ENCODE results near the gene TRAF1.

Gene TRAF1

DNA sequence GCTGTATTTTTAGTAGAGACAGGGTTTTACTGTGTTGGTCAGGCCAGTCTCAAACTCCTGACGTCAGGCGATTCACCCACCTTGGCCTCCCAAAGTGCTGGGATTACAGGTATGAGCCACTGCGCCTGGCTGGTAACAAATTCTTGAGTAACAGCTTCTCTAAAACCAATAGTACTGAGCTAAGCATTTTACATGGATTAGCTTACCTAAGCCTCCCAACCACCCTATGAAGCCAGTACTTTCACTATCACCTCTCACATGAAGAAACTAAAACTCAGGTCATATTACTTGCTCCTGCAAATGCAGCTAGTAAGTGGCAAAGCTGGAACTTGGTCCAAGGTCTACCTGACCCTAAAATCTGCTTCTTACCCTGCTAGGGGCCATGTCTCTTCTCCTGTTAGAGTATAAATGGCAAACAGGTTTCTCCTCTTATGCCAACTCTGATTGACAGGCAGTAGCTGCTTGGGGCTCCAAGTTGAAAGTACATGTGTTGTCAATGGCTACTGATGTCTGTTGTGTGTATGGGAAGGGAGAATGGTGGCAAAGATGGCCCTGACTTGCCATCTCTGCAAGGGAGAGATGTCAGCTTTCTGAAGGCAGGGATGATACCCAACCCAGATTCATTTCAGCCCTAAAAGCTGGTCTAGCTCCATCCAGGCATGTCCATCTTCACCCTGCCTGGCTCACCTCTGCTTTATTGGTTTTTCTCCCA, 53.6 kb downstream of the TRAF1 start:
- no peaks in the 10 kb centered on the region for H3K27me3 ChIP-seq (ENCODE audit: control insufficient read depth, insufficient read depth, low read length)
- H3K4me3 ChIP-seq (ENCODE audit: low read length) = no peak overlapping the region
- peaks cover 6% of the 10 kb centered on the region for H3K4me1 ChIP-seq (ENCODE audit: control insufficient read depth, insufficient read depth, low read length)
- peaks cover 10% of the 10 kb centered on the region for H3K36me3 ChIP-seq (ENCODE audit: control insufficient read depth, insufficient read depth, low read length)
- H3K9ac ChIP-seq (ENCODE audit: low read length) = no peak overlapping the region
- H3K27ac ChIP-seq (ENCODE audit: low read depth, low read length) = no peak overlapping the region

DNA sequence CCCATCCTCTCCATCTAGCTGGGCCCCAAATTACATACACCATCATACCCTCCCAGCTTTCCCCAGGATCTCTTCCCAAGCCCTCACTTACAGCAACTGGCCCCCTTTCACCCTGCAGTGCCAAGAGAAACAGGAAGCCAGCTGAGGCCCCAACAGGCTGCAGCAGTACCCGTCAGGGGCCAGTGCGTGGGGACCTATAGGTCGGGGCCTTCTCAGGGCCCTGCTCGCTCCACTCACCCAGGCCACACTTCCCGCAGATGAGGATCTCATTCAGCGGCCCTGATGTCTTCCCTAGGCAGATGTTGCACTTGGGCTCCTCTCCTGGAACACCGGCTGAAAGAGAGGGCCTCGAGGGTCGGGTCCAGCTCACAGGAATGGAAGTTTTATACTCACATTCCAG, 56.4 kb downstream of the TRAF1 start:
- Histone ChIP-seq H3K36me3 (ENCODE audit: control insufficient read depth, insufficient read depth, low read length) (peaks cover 16% of the 10 kb centered on the region), H3K27me3 (ENCODE audit: control insufficient read depth, insufficient read depth, low read length) (no peaks in the 10 kb centered on the region), H3K4me1 (ENCODE audit: control insufficient read depth, insufficient read depth, low read length) (peaks cover 6% of the 10 kb centered on the region), H3K4me3 (ENCODE audit: low read length) (no peak overlapping the region), H3K9ac (ENCODE audit: low read length) (no peak overlapping the region), H3K27ac (ENCODE audit: low read depth, low read length) (no peak overlapping the region)

DNA sequence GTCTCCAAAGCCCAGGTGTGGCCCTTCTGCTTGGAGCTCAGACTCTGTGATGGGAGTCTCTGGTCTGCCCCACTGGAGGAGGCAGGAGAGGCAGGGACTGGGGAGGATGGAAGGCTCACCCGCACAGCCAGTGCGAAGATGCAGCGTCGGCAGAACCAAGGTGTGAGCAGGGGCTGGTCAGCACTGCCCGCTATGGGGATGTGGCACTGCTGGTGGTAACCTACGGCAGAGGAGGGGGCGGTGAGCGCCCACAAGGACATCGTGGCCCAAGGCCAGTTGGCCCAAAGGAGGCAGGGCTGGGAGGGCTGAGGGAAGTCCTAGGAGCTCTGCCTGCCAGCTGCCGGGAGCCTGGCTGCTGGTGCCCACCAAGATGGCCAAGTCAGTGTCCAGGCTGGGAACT, 56.9 kb downstream of the TRAF1 start:
- peaks cover 16% of the 10 kb centered on the region for H3K36me3 ChIP-seq (ENCODE audit: control insufficient read depth, insufficient read depth, low read length)
- H3K4me1 ChIP-seq (ENCODE audit: control insufficient read depth, insufficient read depth, low read length) = peaks cover 6% of the 10 kb centered on the region
- H3K4me3 ChIP-seq (ENCODE audit: low read length) = peak overlapping the region; percentile 78
- H3K27ac ChIP-seq (ENCODE audit: low read depth, low read length) = peak overlapping the region; percentile 79
- H3K9ac ChIP-seq (ENCODE audit: low read length) = no peak overlapping the region
- no peaks in the 10 kb centered on the region for H3K27me3 ChIP-seq (ENCODE audit: control insufficient read depth, insufficient read depth, low read length)

DNA sequence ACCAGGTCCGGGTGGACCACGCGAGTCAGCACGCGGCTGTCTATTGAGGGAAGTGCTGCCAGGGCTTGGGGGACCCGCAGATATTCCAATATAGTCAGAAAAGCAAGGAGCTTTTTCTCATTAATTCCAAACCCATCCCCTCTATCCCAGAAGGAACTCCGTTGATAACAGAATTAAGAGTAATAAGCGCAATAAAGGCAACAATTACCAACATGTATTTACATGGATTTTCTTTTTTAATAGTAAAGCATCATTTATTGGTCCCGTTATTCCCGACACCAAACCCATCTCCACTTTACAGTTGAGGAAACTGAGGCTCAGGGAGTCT, 57.3 kb downstream of the TRAF1 start:
- H3K36me3 ChIP-seq (ENCODE audit: control insufficient read depth, insufficient read depth, low read length) = peaks cover 16% of the 10 kb centered on the region
- H3K4me1 ChIP-seq (ENCODE audit: control insufficient read depth, insufficient read depth, low read length) = peaks cover 6% of the 10 kb centered on the region
- H3K4me3 ChIP-seq (ENCODE audit: low read length) = peak overlapping the region; percentile 78
- peak overlapping the region; percentile 79 for H3K27ac ChIP-seq (ENCODE audit: low read depth, low read length)
- H3K27me3 ChIP-seq (ENCODE audit: control insufficient read depth, insufficient read depth, low read length) = no peaks in the 10 kb centered on the region
- peak overlapping the region; percentile 20 for H3K9ac ChIP-seq (ENCODE audit: low read length)

DNA sequence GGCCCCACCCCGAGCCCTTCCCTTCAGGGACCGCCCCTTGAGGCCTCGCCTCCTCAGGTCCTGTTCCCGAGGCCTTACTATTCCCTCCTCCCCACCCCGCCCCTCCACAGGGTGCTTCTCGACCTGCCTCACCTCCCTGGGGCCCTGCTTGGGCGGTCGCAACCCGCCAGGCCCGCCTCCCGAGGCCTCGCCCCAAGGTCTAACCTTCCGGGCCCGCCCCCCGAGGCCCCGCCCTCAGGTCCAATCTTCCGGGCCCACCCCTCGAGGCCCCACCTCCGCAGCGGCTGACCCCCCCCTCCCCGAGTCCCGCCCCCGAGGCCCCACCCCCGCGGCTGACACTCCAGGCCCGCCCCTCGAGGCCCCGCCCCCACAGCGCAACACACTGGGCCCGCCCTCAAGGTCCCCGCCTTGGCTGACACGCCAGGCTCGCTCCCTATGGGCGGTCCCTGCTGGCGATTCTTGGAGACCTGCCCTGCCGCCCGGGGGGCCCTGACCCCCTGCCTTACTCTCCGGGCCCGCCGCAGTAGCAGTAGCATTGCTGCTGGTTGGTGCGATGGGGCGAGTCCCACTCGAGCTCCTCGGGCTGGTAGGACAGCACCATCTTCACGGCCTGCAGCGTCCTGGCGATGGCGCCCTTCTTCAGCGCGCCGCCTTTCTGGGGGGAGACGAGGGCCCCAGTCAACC, 57.8 kb downstream of the TRAF1 start:
- peak overlapping the region; percentile 78 for H3K4me3 ChIP-seq (ENCODE audit: low read length)
- peak overlapping the region; percentile 20 for H3K9ac ChIP-seq (ENCODE audit: low read length)
- peak overlapping the region; percentile 80 for H3K27ac ChIP-seq (ENCODE audit: low read depth, low read length)
- no peaks in the 10 kb centered on the region for H3K27me3 ChIP-seq (ENCODE audit: control insufficient read depth, insufficient read depth, low read length)
- peaks cover 6% of the 10 kb centered on the region for H3K4me1 ChIP-seq (ENCODE audit: control insufficient read depth, insufficient read depth, low read length)
- H3K36me3 ChIP-seq (ENCODE audit: control insufficient read depth, insufficient read depth, low read length) = peaks cover 18% of the 10 kb centered on the region

DNA sequence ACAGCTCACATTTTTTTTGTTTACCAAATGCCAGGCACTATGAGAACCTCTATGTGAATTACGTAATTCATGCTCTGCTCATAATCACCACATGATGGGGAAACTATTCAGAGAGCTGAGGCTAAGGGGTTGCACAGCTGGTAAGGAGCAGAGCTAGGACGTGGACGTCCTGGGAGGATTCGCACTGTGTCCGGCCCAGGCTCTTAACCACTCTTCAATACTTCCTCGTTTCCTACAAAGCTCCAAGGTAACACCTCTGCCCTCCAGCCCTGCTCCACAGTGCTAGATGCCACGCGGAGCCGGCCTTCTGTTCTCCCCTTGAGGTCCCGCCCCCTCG, 58.3 kb downstream of the TRAF1 start:
- Histone ChIP-seq H3K4me1 (ENCODE audit: control insufficient read depth, insufficient read depth, low read length) (peaks cover 6% of the 10 kb centered on the region), H3K27ac (ENCODE audit: low read depth, low read length) (peak overlapping the region; percentile 80), H3K27me3 (ENCODE audit: control insufficient read depth, insufficient read depth, low read length) (no peaks in the 10 kb centered on the region), H3K4me3 (ENCODE audit: low read length) (peak overlapping the region; percentile 49), H3K9ac (ENCODE audit: low read length) (no peak overlapping the region), H3K36me3 (ENCODE audit: control insufficient read depth, insufficient read depth, low read length) (peaks cover 16% of the 10 kb centered on the region)

DNA sequence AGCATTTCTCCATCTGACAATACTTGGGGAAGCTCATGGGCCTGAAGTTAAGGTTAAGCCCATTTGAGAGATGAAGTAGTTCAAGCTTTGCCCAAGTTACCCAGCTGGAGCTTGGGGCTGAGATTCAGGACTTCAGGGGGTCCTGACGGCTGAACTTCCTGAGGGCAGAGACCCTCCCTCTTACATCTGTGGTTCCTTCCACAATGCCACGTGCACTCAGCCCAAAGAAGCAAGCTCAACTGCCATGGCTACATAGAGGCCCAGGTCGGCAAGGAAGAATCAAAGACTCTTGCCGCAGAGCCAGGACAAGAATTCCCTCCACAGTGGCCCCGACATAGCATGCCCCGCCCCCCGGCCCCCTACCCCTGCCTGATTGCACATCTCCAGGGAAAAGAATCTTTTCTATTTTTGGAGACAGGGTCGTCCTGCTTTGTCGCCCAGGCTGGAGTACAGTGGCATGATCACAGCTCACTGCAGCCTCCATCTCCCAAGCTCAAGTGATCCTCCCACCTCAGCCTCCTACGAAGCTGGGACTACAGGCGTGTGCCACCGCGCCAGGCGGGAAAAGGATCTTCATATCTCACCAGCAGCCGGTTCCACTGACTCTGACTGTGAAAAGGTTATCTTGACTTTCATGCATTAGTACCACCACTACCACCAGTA, 58.8 kb downstream of the TRAF1 start:
- peak overlapping the region; percentile 49 for H3K4me3 ChIP-seq (ENCODE audit: low read length)
- no peak overlapping the region for H3K9ac ChIP-seq (ENCODE audit: low read length)
- H3K27me3 ChIP-seq (ENCODE audit: control insufficient read depth, insufficient read depth, low read length) = no peaks in the 10 kb centered on the region

DNA sequence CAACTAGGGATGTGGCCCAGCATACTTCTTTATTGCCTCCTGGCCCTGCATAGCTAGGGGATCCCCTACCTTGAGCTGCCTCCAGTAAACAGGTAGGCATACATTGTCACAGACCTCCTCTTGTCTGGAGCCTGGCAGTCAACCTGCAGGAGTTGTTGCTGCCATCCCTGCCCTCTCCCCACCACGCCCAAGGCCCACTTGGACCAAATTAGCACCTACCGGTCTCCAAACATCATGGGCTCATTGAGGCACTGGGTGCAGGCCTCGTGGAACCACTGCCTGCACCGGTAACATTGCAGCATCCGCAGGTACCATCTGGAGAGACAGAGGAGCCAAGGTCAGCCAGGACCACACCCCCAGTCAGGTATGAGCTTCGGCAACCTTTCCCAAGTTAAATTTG, 59.9 kb downstream of the TRAF1 start:
- Histone ChIP-seq H3K9ac (ENCODE audit: low read length) (no peak overlapping the region), H3K36me3 (ENCODE audit: control insufficient read depth, insufficient read depth, low read length) (peaks cover 16% of the 10 kb centered on the region), H3K27me3 (ENCODE audit: control insufficient read depth, insufficient read depth, low read length) (no peaks in the 10 kb centered on the region), H3K4me3 (ENCODE audit: low read length) (no peak overlapping the region), H3K27ac (ENCODE audit: low read depth, low read length) (no peak overlapping the region), H3K4me1 (ENCODE audit: control insufficient read depth, insufficient read depth, low read length) (peaks cover 6% of the 10 kb centered on the region)

More for the DNA sequence above, 58.8 kb downstream of the TRAF1 start:
- peaks cover 6% of the 10 kb centered on the region for H3K4me1 ChIP-seq (ENCODE audit: control insufficient read depth, insufficient read depth, low read length)
- peak overlapping the region; percentile 80 for H3K27ac ChIP-seq (ENCODE audit: low read depth, low read length)
- peaks cover 12% of the 10 kb centered on the region for H3K36me3 ChIP-seq (ENCODE audit: control insufficient read depth, insufficient read depth, low read length)

DNA sequence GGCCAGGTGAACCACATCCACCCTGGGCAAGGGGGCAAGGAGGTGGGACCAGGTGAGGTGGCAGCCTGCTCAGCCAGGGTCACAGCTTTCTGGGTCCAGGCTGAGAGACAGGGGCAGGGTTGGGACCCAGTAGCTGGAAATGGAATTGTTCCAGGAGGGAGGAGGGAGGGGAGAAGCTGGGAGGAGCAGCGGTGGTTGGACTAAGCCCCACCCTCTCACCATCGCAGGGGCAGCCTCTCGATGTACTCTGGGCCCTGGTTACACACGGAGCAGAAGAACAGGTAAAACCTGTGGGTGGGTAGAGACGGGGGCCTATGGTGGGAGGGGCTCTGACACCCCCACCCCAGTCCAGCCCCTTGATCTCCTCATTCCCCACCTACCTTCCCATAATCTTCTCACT, 60.8 kb downstream of the TRAF1 start:
- no peak overlapping the region for H3K27ac ChIP-seq (ENCODE audit: low read depth, low read length)
- H3K4me1 ChIP-seq (ENCODE audit: control insufficient read depth, insufficient read depth, low read length) = peaks cover 6% of the 10 kb centered on the region
- peaks cover 22% of the 10 kb centered on the region for H3K36me3 ChIP-seq (ENCODE audit: control insufficient read depth, insufficient read depth, low read length)
- no peaks in the 10 kb centered on the region for H3K27me3 ChIP-seq (ENCODE audit: control insufficient read depth, insufficient read depth, low read length)
- no peak overlapping the region for H3K4me3 ChIP-seq (ENCODE audit: low read length)
- H3K9ac ChIP-seq (ENCODE audit: low read length) = no peak overlapping the region

DNA sequence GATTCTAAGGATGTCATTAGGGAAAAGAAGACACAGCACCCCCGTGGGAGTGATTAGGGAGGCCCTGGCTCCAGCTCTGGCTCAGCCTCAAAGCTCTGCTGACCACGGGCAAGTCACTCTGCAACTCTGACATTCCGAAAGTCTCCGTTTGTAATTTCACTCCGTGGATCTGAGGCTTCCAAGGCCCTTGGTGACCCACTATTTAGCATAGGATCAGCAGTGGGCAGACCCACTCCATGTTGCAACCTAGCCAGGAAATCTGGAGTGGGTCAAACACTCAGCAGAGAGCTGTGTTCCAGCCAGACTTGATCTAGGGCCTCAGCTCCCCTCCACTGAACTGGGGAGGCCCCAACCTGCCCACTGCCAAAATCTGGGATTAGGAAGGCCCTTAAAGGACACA, 61.4 kb downstream of the TRAF1 start:
- Histone ChIP-seq H3K4me3 (ENCODE audit: low read length) (no peak overlapping the region), H3K27me3 (ENCODE audit: control insufficient read depth, insufficient read depth, low read length) (no peaks in the 10 kb centered on the region), H3K9ac (ENCODE audit: low read length) (no peak overlapping the region), H3K27ac (ENCODE audit: low read depth, low read length) (no peak overlapping the region), H3K36me3 (ENCODE audit: control insufficient read depth, insufficient read depth, low read length) (peaks cover 27% of the 10 kb centered on the region), H3K4me1 (ENCODE audit: control insufficient read depth, insufficient read depth, low read length) (peaks cover 6% of the 10 kb centered on the region)

DNA sequence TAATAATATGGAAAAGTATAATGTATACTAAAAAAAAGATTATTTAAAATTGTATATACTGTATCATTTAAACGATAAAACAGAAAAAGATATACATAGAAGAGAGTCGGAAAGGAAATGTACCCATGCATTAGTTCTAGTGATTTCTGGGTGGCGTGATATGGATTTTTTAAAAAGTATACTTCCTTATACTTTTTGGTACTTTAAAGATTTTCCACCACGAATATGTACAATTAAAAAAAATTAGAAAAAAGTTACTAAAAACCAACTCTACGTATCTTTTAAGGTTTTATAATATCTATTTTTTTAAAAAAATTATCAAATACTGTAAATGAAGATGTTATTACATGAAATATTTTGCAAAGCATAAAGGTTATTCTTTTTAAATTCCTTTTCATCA, 61.9 kb downstream of the TRAF1 start:
- Histone ChIP-seq H3K4me1 (ENCODE audit: control insufficient read depth, insufficient read depth, low read length) (peaks cover 6% of the 10 kb centered on the region), H3K27ac (ENCODE audit: low read depth, low read length) (no peak overlapping the region), H3K9ac (ENCODE audit: low read length) (no peak overlapping the region), H3K4me3 (ENCODE audit: low read length) (no peak overlapping the region), H3K36me3 (ENCODE audit: control insufficient read depth, insufficient read depth, low read length) (peaks cover 31% of the 10 kb centered on the region), H3K27me3 (ENCODE audit: control insufficient read depth, insufficient read depth, low read length) (no peaks in the 10 kb centered on the region)

DNA sequence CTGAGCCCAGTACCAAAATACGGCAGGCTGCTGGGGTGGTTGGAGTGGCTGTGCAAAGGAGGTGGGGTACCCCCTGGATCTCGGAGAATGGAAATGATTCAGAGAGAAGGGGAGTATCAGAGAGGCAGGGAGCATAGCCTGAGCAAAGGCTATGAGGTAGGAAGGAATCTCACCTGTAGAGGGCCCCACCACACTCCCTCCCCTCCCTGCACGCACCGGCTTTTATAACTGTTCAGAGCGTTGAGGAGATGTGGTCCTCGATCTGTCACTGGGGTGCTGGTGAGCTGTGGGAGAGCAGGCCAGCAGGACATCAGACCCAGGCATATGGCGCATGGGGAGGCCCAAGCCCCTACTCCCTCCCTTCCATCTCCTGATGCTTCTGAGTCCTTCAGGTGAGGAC, 62.8 kb downstream of the TRAF1 start:
- peaks cover 4% of the 10 kb centered on the region for H3K4me1 ChIP-seq (ENCODE audit: control insufficient read depth, insufficient read depth, low read length)
- no peak overlapping the region for H3K27ac ChIP-seq (ENCODE audit: low read depth, low read length)
- H3K36me3 ChIP-seq (ENCODE audit: control insufficient read depth, insufficient read depth, low read length) = peaks cover 34% of the 10 kb centered on the region
- H3K4me3 ChIP-seq (ENCODE audit: low read length) = no peak overlapping the region
- no peaks in the 10 kb centered on the region for H3K27me3 ChIP-seq (ENCODE audit: control insufficient read depth, insufficient read depth, low read length)
- H3K9ac ChIP-seq (ENCODE audit: low read length) = no peak overlapping the region

Data from rectal smooth muscle tissue (tissue), 1 donor.